ENCODE data around the gene SLC25A28.
"Not testable (repeated sequence)": the region's sequence is repeated elsewhere in the genome, so short reads cannot be mapped to it uniquely, and the experiment has no call there.

The SLC25A28 gene

DNA sequence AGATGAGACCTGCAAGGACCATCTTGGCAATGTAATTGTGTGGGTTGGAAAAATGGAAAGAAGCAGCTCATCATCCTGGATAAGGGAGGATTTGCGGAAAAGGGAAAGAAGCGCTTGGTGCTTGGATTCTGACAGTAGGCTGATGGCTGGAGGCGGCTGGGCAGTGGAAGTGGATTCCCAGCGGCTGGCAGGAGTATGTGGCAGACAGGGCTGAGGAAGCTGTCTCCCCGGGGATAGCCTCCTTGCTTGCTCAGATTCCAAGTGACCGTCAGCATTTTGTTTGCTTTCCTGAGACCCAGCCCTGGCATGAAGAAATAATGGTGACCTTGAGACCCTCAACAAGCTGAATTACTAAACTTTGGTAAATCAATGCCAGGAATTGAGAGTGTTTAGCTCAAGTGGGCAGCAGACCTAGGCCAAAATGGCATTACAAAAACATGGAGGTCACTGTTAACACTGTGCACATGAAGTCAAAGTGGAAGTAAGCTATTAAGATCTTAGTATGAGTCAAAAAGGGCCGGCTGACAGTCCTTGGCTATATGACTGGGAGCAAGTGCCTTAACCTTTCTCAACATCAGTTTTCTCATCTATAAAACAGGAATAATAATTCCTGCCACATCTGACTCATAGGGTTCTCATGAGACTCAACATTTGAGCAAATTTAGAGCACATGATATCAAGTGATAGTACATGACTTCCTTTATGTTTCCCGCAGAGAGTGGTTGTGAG is 21.3 kb downstream of the SLC25A28 start:
- Histone ChIP-seq H3K36me3 (ENCODE audit: insufficient read depth, low read depth, low read length) (no peaks in the 10 kb centered on the region), H3K4me3 (ENCODE audit: low read length) (no peak overlapping the region), H3K9ac (ENCODE audit: low read depth, low read length) (no peak overlapping the region), H3K9me3 (ENCODE audit: insufficient read depth, low read depth, low read length) (no peaks in the 10 kb centered on the region), H3K27ac (ENCODE audit: low read length) (no peak overlapping the region), H3K27me3 (ENCODE audit: insufficient read depth, low read length) (peaks cover 10% of the 10 kb centered on the region; the same call in 1 of the 2 replicates), H3K4me1 (ENCODE audit: insufficient read depth, low read length) (peaks cover 9% of the 10 kb centered on the region)

DNA sequence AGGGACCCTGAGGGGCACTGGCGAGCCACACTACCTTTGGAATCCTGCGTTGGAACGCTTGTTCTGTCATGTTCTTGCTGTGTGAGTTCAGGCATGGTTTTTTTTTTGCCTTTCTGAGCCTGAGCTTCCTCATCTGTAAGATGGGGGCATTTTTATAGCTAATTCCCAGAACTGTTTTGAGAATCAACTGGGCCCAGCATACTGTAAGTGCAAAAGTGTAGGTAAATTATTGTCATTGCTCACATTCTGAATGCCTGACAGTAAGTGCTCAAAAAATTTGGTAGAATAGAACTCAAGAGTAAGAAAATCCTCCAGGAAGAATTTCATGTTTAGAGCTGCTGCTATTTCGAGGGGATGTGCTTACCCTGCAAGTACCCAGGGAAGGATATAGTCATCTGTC is 22.2 kb downstream of the SLC25A28 start:
- H3K36me3 ChIP-seq (ENCODE audit: insufficient read depth, low read depth, low read length), result no peaks in the 10 kb centered on the region

DNA sequence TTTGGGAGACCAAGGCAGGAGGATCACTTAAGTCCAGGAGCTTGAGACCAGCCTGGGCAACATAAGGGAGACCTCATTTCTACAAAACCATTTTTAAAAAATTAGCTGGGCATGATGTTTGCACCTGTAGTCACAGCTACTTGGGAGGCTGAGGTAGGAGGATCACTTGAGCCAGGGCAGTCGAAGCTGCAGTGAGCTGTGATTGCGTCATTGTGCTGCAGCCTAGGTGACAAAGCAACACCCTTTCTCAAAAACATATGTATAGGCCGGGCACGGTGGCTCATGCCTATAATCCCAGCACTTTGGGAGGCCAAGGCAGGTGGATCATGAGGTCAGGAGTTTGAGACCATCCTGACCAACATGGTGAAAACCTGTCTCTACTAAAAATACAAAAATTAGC is 23.5 kb downstream of the SLC25A28 start:
- not testable (repeated sequence) for H3K4me1 ChIP-seq (ENCODE audit: insufficient read depth, low read length); H3K9me3 ChIP-seq (ENCODE audit: insufficient read depth, low read depth, low read length); H3K4me3 ChIP-seq (ENCODE audit: low read length); H3K36me3 ChIP-seq (ENCODE audit: insufficient read depth, low read depth, low read length); H3K27ac ChIP-seq (ENCODE audit: low read length); H3K9ac ChIP-seq (ENCODE audit: low read depth, low read length)
- H3K27me3 ChIP-seq (ENCODE audit: insufficient read depth, low read length), result peaks cover 10% of the 10 kb centered on the region; the same call in 1 of the 2 replicates

More for the DNA sequence above, 22.2 kb downstream of the SLC25A28 start:
- no peak overlapping the region for H3K4me3 ChIP-seq (ENCODE audit: low read length)
- H3K4me1 ChIP-seq (ENCODE audit: insufficient read depth, low read length), result peaks cover 9% of the 10 kb centered on the region
- no peak overlapping the region for H3K27ac ChIP-seq (ENCODE audit: low read length)
- H3K27me3 ChIP-seq (ENCODE audit: insufficient read depth, low read length), result peaks cover 10% of the 10 kb centered on the region; the same call in 1 of the 2 replicates
- no peaks in the 10 kb centered on the region for H3K9me3 ChIP-seq (ENCODE audit: insufficient read depth, low read depth, low read length)
- no peak overlapping the region for H3K9ac ChIP-seq (ENCODE audit: low read depth, low read length)

DNA sequence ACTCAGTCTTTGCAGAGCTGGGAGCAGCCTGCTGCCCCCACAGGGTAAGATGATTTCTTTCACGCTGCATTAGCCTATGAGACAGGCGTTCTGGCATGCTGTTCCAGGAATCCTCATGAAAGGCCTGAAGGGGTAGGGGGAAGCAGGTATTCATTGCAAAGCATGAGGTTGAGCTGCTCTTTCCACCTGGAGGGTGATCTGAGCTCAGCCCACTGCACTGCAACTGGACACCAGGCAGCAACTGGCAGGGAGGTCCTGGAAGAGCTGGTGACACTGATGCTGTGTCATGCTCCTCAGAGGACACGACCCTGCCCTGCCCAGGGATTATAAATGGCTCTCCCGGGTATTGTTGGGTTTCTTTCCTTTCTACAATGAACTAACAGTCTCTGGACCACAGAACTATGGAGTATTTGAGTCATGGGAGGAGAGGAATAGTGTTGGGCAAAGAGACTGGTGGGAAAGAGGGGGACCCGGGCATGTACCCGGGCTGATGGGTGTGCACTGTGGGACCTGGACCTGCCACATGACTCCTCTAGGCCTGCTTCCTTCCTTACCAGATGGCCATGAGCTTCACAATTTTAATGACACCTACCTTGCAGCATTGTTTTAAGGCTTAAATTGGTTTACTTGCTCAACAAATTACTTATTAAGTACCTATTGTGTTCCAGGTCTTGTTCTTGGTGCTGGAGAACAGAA is 24.3 kb downstream of the SLC25A28 start:
- Histone ChIP-seq H3K4me1 (ENCODE audit: insufficient read depth, low read length) (peaks cover 9% of the 10 kb centered on the region), H3K9me3 (ENCODE audit: insufficient read depth, low read depth, low read length) (no peaks in the 10 kb centered on the region), H3K27me3 (ENCODE audit: insufficient read depth, low read length) (peaks cover 10% of the 10 kb centered on the region; the same call in 1 of the 2 replicates), H3K9ac (ENCODE audit: low read depth, low read length) (no peak overlapping the region), H3K36me3 (ENCODE audit: insufficient read depth, low read depth, low read length) (no peaks in the 10 kb centered on the region), H3K27ac (ENCODE audit: low read length) (no peak overlapping the region), H3K4me3 (ENCODE audit: low read length) (no peak overlapping the region)

DNA sequence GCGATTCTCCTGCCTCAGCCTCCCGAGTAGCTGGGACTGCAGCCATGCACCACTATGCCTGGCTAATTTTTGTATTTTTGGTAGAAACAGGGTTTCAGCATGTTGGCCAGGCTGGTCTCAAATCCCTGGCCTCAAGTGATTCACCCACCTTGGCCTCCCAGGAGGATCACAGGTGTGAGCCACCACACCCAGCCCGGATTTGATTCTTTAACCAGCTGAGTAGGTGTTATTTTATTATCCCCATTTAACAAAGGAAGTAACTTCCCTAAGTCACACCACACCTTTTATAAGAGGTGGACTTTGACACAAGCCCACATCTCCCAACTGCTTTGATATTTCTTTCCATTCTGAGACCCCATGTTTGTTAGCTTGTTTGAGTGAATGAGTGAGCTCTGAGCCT is 25.0 kb downstream of the SLC25A28 start:
- Histone ChIP-seq H3K36me3 (ENCODE audit: insufficient read depth, low read depth, low read length) (no peaks in the 10 kb centered on the region), H3K4me3 (ENCODE audit: low read length) (no peak overlapping the region), H3K4me1 (ENCODE audit: insufficient read depth, low read length) (peaks cover 9% of the 10 kb centered on the region), H3K9ac (ENCODE audit: low read depth, low read length) (no peak overlapping the region), H3K27me3 (ENCODE audit: insufficient read depth, low read length) (peaks cover 10% of the 10 kb centered on the region; the same call in 1 of the 2 replicates), H3K27ac (ENCODE audit: low read length) (no peak overlapping the region), H3K9me3 (ENCODE audit: insufficient read depth, low read depth, low read length) (no peaks in the 10 kb centered on the region)

DNA sequence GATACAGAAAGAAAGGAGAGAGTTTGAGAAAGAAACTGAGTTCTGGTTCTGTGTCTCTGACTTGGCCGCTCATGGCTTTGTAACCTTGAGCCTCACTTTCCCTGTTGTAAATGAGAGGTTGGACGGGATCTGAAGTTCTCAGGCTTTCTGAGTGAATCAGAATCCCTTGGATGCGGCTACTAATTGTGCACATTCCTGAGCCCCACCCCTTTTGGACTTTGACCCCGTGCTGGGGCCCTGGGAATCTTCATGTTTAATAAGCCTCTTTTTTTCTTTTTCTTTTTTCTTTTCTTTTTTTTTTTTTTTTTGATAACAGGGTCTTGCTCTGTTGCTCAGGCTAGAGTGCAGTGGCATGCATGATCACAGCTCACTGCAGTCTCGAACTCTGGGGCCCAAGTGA is 26.9 kb downstream of the SLC25A28 start:
- H3K27ac ChIP-seq (ENCODE audit: low read length), result no peak overlapping the region
- no peak overlapping the region for H3K9ac ChIP-seq (ENCODE audit: low read depth, low read length)
- no peaks in the 10 kb centered on the region for H3K36me3 ChIP-seq (ENCODE audit: insufficient read depth, low read depth, low read length)
- peaks cover 5% of the 10 kb centered on the region for H3K4me1 ChIP-seq (ENCODE audit: insufficient read depth, low read length)
- no peaks in the 10 kb centered on the region for H3K27me3 ChIP-seq (ENCODE audit: insufficient read depth, low read length)
- H3K9me3 ChIP-seq (ENCODE audit: insufficient read depth, low read depth, low read length), result no peaks in the 10 kb centered on the region
- H3K4me3 ChIP-seq (ENCODE audit: low read length), result no peak overlapping the region

DNA sequence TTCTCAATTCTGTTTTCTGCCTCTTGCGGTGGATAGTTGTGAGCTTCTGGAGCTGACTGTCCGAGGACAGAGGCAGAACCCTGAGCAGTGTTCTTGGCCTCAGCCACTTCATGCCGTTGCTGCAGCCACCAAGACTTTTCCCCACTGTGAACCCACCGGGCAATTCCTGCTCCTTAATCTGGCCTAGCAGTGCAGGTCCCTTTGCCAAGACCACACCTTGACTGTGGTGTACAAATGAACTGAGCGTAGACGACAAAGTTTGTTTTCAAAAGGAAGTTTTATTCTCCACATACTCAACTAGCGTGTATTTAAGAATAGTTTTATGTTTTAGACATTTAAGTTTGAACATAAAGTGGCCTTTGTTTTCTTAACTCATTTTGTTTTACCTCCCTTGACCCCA is 29.4 kb downstream of the SLC25A28 start:
- Histone ChIP-seq H3K4me1 (ENCODE audit: insufficient read depth, low read length) (peaks cover 5% of the 10 kb centered on the region), H3K27me3 (ENCODE audit: insufficient read depth, low read length) (no peaks in the 10 kb centered on the region), H3K9me3 (ENCODE audit: insufficient read depth, low read depth, low read length) (no peaks in the 10 kb centered on the region), H3K36me3 (ENCODE audit: insufficient read depth, low read depth, low read length) (no peaks in the 10 kb centered on the region), H3K27ac (ENCODE audit: low read length) (no peak overlapping the region), H3K9ac (ENCODE audit: low read depth, low read length) (no peak overlapping the region), H3K4me3 (ENCODE audit: low read length) (no peak overlapping the region)

DNA sequence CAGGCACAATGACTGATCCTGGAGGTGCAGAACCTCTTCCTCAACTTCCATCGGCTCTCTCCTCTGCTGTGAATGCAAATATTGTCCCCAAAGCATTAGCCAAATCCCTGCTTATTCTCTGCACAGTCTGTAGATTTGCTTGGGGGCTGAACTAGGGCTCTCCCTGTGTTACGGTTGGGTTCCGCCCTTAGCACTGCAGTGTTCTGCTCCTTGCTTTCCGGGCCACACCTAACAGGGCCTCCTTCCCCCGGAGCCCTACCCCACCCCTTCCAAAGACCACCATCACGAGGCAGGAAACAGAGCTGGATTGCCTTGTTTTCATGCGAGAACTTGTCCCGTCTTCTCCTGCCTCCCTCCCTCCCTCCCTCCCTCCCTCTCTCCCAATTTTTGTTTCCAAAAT is 36.6 kb downstream of the SLC25A28 start:
- H3K36me3 ChIP-seq (ENCODE audit: insufficient read depth, low read depth, low read length), result no peaks in the 10 kb centered on the region
- H3K4me3 ChIP-seq (ENCODE audit: low read length), result no peak overlapping the region
- H3K9ac ChIP-seq (ENCODE audit: low read depth, low read length), result no peak overlapping the region
- H3K4me1 ChIP-seq (ENCODE audit: insufficient read depth, low read length), result no peaks in the 10 kb centered on the region
- H3K27me3 ChIP-seq (ENCODE audit: insufficient read depth, low read length), result no peaks in the 10 kb centered on the region
- H3K27ac ChIP-seq (ENCODE audit: low read length), result no peak overlapping the region
- no peaks in the 10 kb centered on the region for H3K9me3 ChIP-seq (ENCODE audit: insufficient read depth, low read depth, low read length)

DNA sequence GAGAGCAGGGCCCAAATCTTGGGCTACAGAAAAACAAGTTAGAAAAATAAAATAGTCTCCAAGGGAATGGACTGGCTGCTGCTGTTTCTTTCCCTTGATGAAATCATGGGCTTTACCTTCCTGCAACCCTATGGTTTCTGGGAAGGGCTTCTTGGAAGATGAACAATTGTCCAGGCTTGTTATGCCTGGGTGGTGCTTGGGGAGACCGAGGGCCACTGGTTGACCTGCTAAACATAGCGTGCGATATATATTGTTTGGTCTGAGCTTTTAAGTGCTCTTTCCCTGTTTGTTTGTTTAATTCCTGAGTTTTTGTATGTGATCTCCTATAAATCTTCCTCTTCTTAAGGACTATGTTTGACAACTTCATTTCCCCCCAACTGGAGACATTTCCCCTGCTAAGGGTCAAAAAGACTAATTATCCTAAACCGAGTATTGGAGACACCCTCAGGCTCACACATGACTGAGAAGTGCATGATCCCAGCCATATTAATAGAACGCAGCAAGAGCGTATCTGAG is 37.9 kb downstream of the SLC25A28 start:
- Histone ChIP-seq H3K27ac (ENCODE audit: low read length) (no peak overlapping the region), H3K9ac (ENCODE audit: low read depth, low read length) (no peak overlapping the region), H3K27me3 (ENCODE audit: insufficient read depth, low read length) (no peaks in the 10 kb centered on the region), H3K4me3 (ENCODE audit: low read length) (no peak overlapping the region), H3K9me3 (ENCODE audit: insufficient read depth, low read depth, low read length) (no peaks in the 10 kb centered on the region), H3K4me1 (ENCODE audit: insufficient read depth, low read length) (no peaks in the 10 kb centered on the region), H3K36me3 (ENCODE audit: insufficient read depth, low read depth, low read length) (no peaks in the 10 kb centered on the region)

DNA sequence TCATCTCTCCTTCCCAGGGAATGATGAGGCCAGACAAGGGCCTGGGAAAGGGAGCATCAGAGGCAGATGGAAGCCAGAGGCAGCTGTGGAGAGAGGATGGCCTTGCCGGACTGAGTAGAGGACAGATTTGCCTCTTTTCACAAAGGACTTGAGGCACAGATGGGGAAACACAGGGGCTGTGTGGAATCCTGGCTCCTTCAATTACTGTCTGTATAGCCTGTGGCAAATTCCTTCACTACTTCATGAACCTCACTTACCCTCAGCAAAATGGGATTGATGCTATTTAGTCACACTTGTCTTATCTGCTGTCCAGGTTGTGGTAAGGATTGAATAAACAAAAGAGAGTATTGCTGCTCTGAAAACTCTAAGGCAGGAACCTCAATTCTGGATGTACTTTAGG is 40.3 kb downstream of the SLC25A28 start:
- no peaks in the 10 kb centered on the region for H3K4me1 ChIP-seq (ENCODE audit: insufficient read depth, low read length)
- no peak overlapping the region for H3K4me3 ChIP-seq (ENCODE audit: low read length)
- H3K9ac ChIP-seq (ENCODE audit: low read depth, low read length), result no peak overlapping the region
- H3K27me3 ChIP-seq (ENCODE audit: insufficient read depth, low read length), result no peaks in the 10 kb centered on the region
- H3K9me3 ChIP-seq (ENCODE audit: insufficient read depth, low read depth, low read length), result no peaks in the 10 kb centered on the region
- H3K27ac ChIP-seq (ENCODE audit: low read length), result no peak overlapping the region
- H3K36me3 ChIP-seq (ENCODE audit: insufficient read depth, low read depth, low read length), result no peaks in the 10 kb centered on the region

DNA sequence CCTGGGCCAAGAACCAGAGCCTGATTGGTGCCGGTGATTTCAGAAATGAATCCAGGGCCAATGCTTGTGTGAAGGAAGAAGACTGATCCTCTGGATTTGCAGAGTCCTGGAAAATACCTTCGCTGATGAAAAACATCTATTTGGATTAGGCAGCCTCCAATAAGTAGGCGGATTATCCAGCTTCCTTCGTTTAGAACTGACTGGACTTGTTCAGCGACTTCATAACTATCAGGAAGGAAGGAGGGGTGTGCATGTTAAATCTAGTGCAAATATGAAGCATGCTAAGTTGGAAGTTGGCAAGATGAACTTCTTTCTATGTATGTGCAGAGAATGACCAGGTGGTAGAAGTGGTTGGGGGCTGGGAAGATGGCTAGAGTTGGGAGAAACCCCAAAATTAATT is 46.4 kb downstream of the SLC25A28 start:
- Histone ChIP-seq H3K4me1 (ENCODE audit: insufficient read depth, low read length) (peaks cover 3% of the 10 kb centered on the region; the same call in 1 of the 2 replicates), H3K36me3 (ENCODE audit: insufficient read depth, low read depth, low read length) (no peaks in the 10 kb centered on the region), H3K27ac (ENCODE audit: low read length) (no peak overlapping the region), H3K9ac (ENCODE audit: low read depth, low read length) (no peak overlapping the region), H3K27me3 (ENCODE audit: insufficient read depth, low read length) (no peaks in the 10 kb centered on the region), H3K9me3 (ENCODE audit: insufficient read depth, low read depth, low read length) (no peaks in the 10 kb centered on the region), H3K4me3 (ENCODE audit: low read length) (no peak overlapping the region)

DNA sequence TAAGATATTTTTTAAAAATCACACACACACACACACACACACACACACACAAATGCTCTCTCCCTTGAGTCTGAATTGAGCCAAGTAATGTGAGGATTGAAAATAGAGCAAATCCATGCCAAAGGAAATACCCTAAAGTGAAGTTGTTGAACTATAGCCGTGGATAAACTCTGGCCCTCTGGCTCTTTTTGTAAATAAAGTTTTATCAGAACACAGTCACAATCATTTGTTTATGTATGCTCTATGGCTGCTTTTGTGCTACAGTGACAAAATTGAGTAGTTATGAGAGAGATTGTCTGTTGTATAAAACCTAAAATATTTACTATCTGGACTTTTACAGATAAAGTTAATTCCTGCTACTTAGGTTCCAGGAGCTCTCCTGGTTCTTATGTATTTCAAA is 48.4 kb downstream of the SLC25A28 start:
- peaks cover 3% of the 10 kb centered on the region; the same call in 1 of the 2 replicates for H3K4me1 ChIP-seq (ENCODE audit: insufficient read depth, low read length)
- no peak overlapping the region for H3K27ac ChIP-seq (ENCODE audit: low read length)
- H3K9ac ChIP-seq (ENCODE audit: low read depth, low read length), result no peak overlapping the region
- no peak overlapping the region for H3K4me3 ChIP-seq (ENCODE audit: low read length)
- H3K36me3 ChIP-seq (ENCODE audit: insufficient read depth, low read depth, low read length), result no peaks in the 10 kb centered on the region
- H3K27me3 ChIP-seq (ENCODE audit: insufficient read depth, low read length), result no peaks in the 10 kb centered on the region
- H3K9me3 ChIP-seq (ENCODE audit: insufficient read depth, low read depth, low read length), result no peaks in the 10 kb centered on the region

Data from iPS-20b (cell line).